ENCODE data around the gene TXNRD2.

TXNRD2 gene

GRCh38 chr22:19941365-19942082, at the start of gene TXNRD2, which contains the start of gene COMT:
TSS of gene TXNRD2 (minus strand) at chr22:19941818. CDS start at chr22:19941803, 15 bp downstream.
TSS of gene COMT (plus strand) at chr22:19941772. CDS start at chr22:19962527, 20,755 bp downstream.
- FAIRE-seq = no peak

- no peak for FAIRE-seq
Measured at GRCh38 chr22:19991395-19991644, 49.7 kb upstream of the TXNRD2 start.

GRCh38 chr22:19990609-19991394, 49.2 kb upstream of the TXNRD2 start:
- no peak for FAIRE-seq

- FAIRE-seq = no peak
Measured at GRCh38 chr22:19990188-19990587, 48.6 kb upstream of the TXNRD2 start.

GRCh38 chr22:19989725-19990067, 48.1 kb upstream of the TXNRD2 start:
- FAIRE-seq = no peak

- no peak for FAIRE-seq
Measured at GRCh38 chr22:19988965-19989724, 47.5 kb upstream of the TXNRD2 start.

- no peak for FAIRE-seq
Measured at GRCh38 chr22:19988331-19988808, 46.8 kb upstream of the TXNRD2 start.

- FAIRE-seq = no peak
Measured at GRCh38 chr22:19987394-19988306, 46.0 kb upstream of the TXNRD2 start.

GRCh38 chr22:19986410-19987341, 45.1 kb upstream of the TXNRD2 start:
- FAIRE-seq = peak; percentile 52

- FAIRE-seq = no peak
Measured at GRCh38 chr22:19986011-19986409, 44.4 kb upstream of the TXNRD2 start.

- no peak for FAIRE-seq
Measured at GRCh38 chr22:19984851-19985811, 43.5 kb upstream of the TXNRD2 start.

- no peak for FAIRE-seq
Measured at GRCh38 chr22:19984201-19984753, 42.7 kb upstream of the TXNRD2 start.

GRCh38 chr22:19983741-19984140, 42.1 kb upstream of the TXNRD2 start:
- no peak for FAIRE-seq

- FAIRE-seq = no peak
Measured at GRCh38 chr22:19982991-19983578, 41.5 kb upstream of the TXNRD2 start.

GRCh38 chr22:19981961-19982920, 40.6 kb upstream of the TXNRD2 start:
- no peak for FAIRE-seq

- FAIRE-seq = no peak
Measured at GRCh38 chr22:19981171-19981960, 39.7 kb upstream of the TXNRD2 start.

GRCh38 chr22:19980766-19981165, 39.1 kb upstream of the TXNRD2 start:
- no peak for FAIRE-seq

Measured in G401.6 (cell line).